HG02759 (cell line): ENCODE results near the gene EPHB1.

Source experiments
- ATAC-seq: cut with Tn5 transposase; IDR thresholded peaks from one replicate; pipeline ENCODE4 v1.9.1; 2021; ENCODE audit warnings: mild to moderate bottlenecking, moderate library complexity; ENCODE audit not compliant: unreplicated experiment

EPHB1 gene

GRCh38 chr3:134807189-134807588 lies 12.1 kb downstream of the EPHB1 start:
- ATAC-seq: no peak

GRCh38 chr3:134808835-134809234 lies 13.8 kb downstream of the EPHB1 start:
- no peak for ATAC-seq

GRCh38 chr3:134809427-134810051 lies 14.5 kb downstream of the EPHB1 start:
- no peak for ATAC-seq

GRCh38 chr3:134810052-134810435 lies 15.0 kb downstream of the EPHB1 start:
- ATAC-seq: no peak

GRCh38 chr3:134810850-134811249 lies 15.8 kb downstream of the EPHB1 start:
- ATAC-seq: no peak

GRCh38 chr3:134813618-134814017 lies 18.6 kb downstream of the EPHB1 start:
- ATAC-seq: no peak

GRCh38 chr3:134815519-134815918 lies 20.5 kb downstream of the EPHB1 start:
- no peak for ATAC-seq

- no peak for ATAC-seq
Observed at GRCh38 chr3:134816623-134817022, 21.6 kb downstream of the EPHB1 start.

- ATAC-seq: peak; percentile 62
Observed at GRCh38 chr3:134817297-134817696, 22.2 kb downstream of the EPHB1 start.

- no peak for ATAC-seq
Observed at GRCh38 chr3:134820994-134821393, 25.9 kb downstream of the EPHB1 start.

- ATAC-seq: no peak
Observed at GRCh38 chr3:134822090-134822489, 27.0 kb downstream of the EPHB1 start.

GRCh38 chr3:134823679-134824078 lies 28.6 kb downstream of the EPHB1 start:
- no peak for ATAC-seq

- ATAC-seq: no peak
Observed at GRCh38 chr3:134824791-134825190, 29.7 kb downstream of the EPHB1 start.

- no peak for ATAC-seq
Observed at GRCh38 chr3:134827213-134827612, 32.2 kb downstream of the EPHB1 start.

GRCh38 chr3:134829721-134830120 lies 34.7 kb downstream of the EPHB1 start:
- ATAC-seq: no peak

GRCh38 chr3:134832585-134832984 lies 37.5 kb downstream of the EPHB1 start:
- no peak for ATAC-seq

- peak; percentile 62 for ATAC-seq
Observed at GRCh38 chr3:134833453-134834163, 38.5 kb downstream of the EPHB1 start.

- no peak for ATAC-seq
Observed at GRCh38 chr3:134836921-134837320, 41.9 kb downstream of the EPHB1 start.

GRCh38 chr3:134838599-134838998 lies 43.5 kb downstream of the EPHB1 start:
- no peak for ATAC-seq

GRCh38 chr3:134839422-134839821 lies 44.4 kb downstream of the EPHB1 start:
- no peak for ATAC-seq

- peak; percentile 73 for ATAC-seq
Observed at GRCh38 chr3:134839990-134840389, 44.9 kb downstream of the EPHB1 start.

GRCh38 chr3:134840459-134840858 lies 45.4 kb downstream of the EPHB1 start:
- no peak for ATAC-seq

- ATAC-seq: no peak
Observed at GRCh38 chr3:134846084-134846483, 51.0 kb downstream of the EPHB1 start.
